Umbilical cord (tissue), 2 donors: ENCODE data around the gene NOL9. TPM values are rescaled to one million over a fixed set of nuclear protein-coding genes. Genes with fewer than 3 reads are reported as not detected.
"Not testable (repeated sequence)": the region's sequence is repeated elsewhere in the genome, so short reads cannot be mapped to it uniquely, and the experiment has no call there.

Experiments used
- DNase-seq: peaks from one replicate; pipeline ENCODE4 v3.0.0-alpha.2; 2015; ENCODE audit warnings: low spot score
- total RNA-seq: library from RNA; depleted of rRNA; stranded (reverse); fragments of >200 nt; gene quantifications from one replicate; pipeline ENCODE4 v1.2.3, GENCODE V29; 2014; ENCODE audit warnings: low replicate concordance; ENCODE audit not compliant: insufficient read depth

Gene NOL9
- 43.1 TPM for total RNA-seq

- peak; percentile 95 for DNase-seq
Observed at GRCh38 chr1:6554031-6554906, at the start of gene NOL9. Gene NOL9, minus strand, starts transcription at chr1:6554513. Its CDS starts 11 bp downstream, at chr1:6554502.

- DNase-seq, result peak; percentile 87
Observed at GRCh38 chr1:6603238-6603914, 49.1 kb upstream of the NOL9 start.

GRCh38 chr1:6602669-6603237, 48.4 kb upstream of the NOL9 start, which contains the start of gene KLHL21:
Gene KLHL21, minus strand, starts transcription at chr1:6602869. Its CDS starts 52 bp downstream, at chr1:6602817.
- peak; percentile 90 for DNase-seq

- no peak for DNase-seq
Observed at GRCh38 chr1:6601923-6602668, 47.8 kb upstream of the NOL9 start.

GRCh38 chr1:6601049-6601922, 47.0 kb upstream of the NOL9 start:
- DNase-seq, result peak; percentile 90

GRCh38 chr1:6600410-6601048, 46.2 kb upstream of the NOL9 start:
- no peak for DNase-seq

GRCh38 chr1:6599991-6600390, 45.7 kb upstream of the NOL9 start:
- not testable (repeated sequence) for DNase-seq

- DNase-seq, result no peak
Observed at GRCh38 chr1:6599141-6599975, 45.0 kb upstream of the NOL9 start.

- DNase-seq, result no peak
Observed at GRCh38 chr1:6597777-6598131, 43.4 kb upstream of the NOL9 start.

- DNase-seq, result no peak
Observed at GRCh38 chr1:6596886-6597776, 42.8 kb upstream of the NOL9 start.

- no peak for DNase-seq
Observed at GRCh38 chr1:6596351-6596750, 42.0 kb upstream of the NOL9 start.

- DNase-seq, result no peak
Observed at GRCh38 chr1:6594977-6595740, 40.8 kb upstream of the NOL9 start.

GRCh38 chr1:6593810-6594209, 39.5 kb upstream of the NOL9 start:
- no peak for DNase-seq

- DNase-seq, result no peak
Observed at GRCh38 chr1:6592865-6593593, 38.7 kb upstream of the NOL9 start.

GRCh38 chr1:6592441-6592840, 38.1 kb upstream of the NOL9 start:
- no peak for DNase-seq

GRCh38 chr1:6591644-6592043, 37.3 kb upstream of the NOL9 start:
- no peak for DNase-seq

- no peak for DNase-seq
Observed at GRCh38 chr1:6591222-6591621, 36.9 kb upstream of the NOL9 start.
